Measurements from ENCODE around the gene CD34.
A peak's percentile ranks its signal among the peaks of the same experiment; 100 is the strongest.

CD34 gene

DNA sequence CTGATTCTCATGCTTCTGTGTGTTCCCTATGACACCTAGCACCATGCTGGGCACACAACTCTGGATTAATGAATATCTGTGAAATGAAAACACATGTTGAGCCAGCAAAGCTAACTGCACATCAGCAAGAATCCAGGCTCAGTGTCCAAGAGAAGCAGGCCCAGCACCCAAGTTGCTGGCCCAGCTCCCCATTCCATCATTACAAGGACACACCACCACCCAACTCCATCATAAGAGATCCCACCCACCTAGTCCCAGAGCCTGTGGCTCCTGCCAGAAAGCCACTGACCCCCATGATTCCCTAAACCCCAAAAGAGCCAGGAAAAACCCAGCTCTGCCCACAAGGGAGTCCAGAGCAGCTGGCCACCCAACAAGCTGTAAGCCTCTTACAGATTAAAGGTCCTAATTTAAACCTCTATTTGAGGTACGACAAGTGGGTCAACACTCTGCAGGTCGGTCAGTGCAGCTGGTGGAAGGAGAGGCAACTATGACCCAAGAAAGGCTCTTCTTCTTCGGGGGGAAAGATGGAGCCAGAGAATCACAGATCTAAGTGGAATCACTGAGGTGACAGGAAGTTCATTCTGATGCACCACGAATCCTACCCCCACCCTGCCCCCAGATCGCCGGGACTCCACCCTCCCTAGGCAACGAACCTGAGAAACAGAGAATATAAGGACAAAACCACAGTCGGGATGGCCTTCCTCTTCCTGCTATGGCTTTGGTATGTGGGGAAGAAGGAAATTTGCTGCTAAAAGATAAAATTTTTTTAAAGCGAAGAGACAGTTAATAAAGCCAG is 58.2 kb downstream of the CD34 start:
- peaks cover 8% of the 10 kb centered on the region for H3K36me3 Mint-ChIP-seq (ENCODE audit: low read depth)
- TF ChIP-seq, protein P1, sequence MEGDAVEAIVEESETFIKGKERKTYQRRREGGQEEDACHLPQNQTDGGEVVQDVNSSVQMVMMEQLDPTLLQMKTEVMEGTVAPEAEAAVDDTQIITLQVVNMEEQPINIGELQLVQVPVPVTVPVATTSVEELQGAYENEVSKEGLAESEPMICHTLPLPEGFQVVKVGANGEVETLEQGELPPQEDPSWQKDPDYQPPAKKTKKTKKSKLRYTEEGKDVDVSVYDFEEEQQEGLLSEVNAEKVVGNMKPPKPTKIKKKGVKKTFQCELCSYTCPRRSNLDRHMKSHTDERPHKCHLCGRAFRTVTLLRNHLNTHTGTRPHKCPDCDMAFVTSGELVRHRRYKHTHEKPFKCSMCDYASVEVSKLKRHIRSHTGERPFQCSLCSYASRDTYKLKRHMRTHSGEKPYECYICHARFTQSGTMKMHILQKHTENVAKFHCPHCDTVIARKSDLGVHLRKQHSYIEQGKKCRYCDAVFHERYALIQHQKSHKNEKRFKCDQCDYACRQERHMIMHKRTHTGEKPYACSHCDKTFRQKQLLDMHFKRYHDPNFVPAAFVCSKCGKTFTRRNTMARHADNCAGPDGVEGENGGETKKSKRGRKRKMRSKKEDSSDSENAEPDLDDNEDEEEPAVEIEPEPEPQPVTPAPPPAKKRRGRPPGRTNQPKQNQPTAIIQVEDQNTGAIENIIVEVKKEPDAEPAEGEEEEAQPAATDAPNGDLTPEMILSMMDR (IDR thresholded peaks at IDR 0.05) = no peak
- DNase-seq = no peak
- no peak overlapping the region for H3K27ac Mint-ChIP-seq
- H3K27me3 Mint-ChIP-seq (ENCODE audit: low read depth, poor library complexity) = peaks cover 22% of the 10 kb centered on the region
- H3K9me3 Mint-ChIP-seq = no peaks in the 10 kb centered on the region
- H3K4me3 Mint-ChIP-seq = no peak overlapping the region
- H3K4me1 Mint-ChIP-seq = peaks cover 31% of the 10 kb centered on the region

DNA sequence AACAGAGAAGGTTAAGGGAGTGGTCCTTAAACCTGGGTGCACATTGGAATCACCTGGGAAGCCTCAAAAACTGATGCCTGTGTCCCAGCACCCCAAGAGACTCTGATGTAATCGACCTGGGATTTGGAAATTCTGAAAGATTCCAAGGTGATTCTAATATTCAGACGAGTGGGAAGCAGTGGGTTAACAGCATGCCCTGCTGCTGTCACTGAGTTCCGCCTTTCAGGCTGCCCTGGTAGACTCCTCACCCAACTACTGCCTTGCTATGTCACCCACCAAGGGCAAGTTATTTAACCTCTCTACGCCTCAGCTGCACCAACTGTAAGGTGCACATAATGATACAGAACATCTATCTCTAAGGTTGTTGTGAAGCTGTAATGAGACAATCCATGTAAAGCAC is 59.2 kb downstream of the CD34 start:
- Mint-ChIP-seq H3K36me3 (ENCODE audit: low read depth) (peaks cover 8% of the 10 kb centered on the region), H3K4me3 (no peak overlapping the region), H3K27ac (no peak overlapping the region), H3K9me3 (no peaks in the 10 kb centered on the region), H3K27me3 (ENCODE audit: low read depth, poor library complexity) (peaks cover 22% of the 10 kb centered on the region), H3K4me1 (peaks cover 31% of the 10 kb centered on the region)
- DNase-seq = no peak
- TF ChIP-seq, protein P1 (IDR thresholded peaks at IDR 0.05) = no peak

DNA sequence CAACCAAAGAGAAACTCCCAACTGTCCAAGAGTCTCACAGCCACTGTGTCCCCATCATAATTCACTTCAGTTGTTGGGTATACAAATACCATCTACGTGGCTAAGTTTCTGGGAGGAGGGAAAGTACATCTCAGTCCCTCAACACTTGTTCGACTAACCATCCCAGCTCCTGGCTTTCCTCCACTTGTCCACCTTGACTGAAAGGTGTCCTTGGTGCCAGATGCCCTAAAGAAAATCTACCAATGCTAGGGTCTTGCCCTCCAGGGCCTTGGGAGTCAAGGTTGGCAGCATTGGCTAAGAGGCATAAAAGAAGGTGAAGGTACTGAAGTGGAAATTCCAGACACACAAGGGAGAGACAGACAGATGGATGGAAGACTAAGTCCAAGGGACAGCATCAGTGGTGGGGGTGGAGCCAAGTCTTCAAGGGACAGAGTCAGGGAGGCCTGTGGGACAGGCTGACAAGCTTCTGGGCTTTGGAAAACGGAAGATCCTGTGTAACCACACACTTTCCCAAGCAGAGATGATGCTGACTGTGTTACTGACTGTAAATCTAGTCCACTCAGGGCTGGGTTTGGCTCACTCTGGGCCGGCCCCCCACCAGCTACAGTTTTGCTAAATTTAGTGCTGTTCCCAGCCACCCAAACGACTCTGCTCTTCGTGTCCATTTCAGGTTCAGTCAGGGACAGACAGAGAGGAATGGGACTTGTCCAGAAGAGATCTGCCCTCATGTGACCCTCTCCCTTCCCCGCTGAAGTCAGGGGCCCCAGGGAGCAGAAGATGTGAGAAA is 60.1 kb downstream of the CD34 start:
- H3K27me3 Mint-ChIP-seq (ENCODE audit: low read depth, poor library complexity) = peaks cover 22% of the 10 kb centered on the region
- no peak for DNase-seq
- peaks cover 31% of the 10 kb centered on the region for H3K4me1 Mint-ChIP-seq
- H3K27ac Mint-ChIP-seq = peak overlapping the region; percentile 24
- no peak overlapping the region for H3K4me3 Mint-ChIP-seq
- peaks cover 8% of the 10 kb centered on the region for H3K36me3 Mint-ChIP-seq (ENCODE audit: low read depth)
- H3K9me3 Mint-ChIP-seq = no peaks in the 10 kb centered on the region
- TF ChIP-seq, protein P1 (IDR thresholded peaks at IDR 0.05) = no peak

DNA sequence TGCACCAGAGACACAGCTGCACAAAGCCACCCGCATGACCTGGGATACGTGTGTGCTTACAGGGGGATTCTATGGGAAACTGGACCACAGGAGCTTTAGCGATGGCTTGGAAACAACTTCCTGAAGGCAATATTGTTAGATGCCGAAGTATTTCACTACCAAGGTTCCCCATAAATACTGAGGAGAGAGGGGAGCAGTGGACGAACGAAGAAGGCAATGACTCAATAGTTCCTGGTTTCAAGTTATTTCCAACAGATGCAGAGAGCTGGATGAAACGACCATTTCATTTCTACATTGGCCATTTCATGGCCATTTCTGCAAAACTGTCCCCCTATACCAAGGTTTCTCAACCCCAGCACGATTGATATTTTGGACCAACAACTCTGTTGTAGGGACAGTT is 61.3 kb downstream of the CD34 start:
- no peak overlapping the region for H3K4me3 Mint-ChIP-seq
- no peak overlapping the region for H3K27ac Mint-ChIP-seq
- H3K9me3 Mint-ChIP-seq = no peaks in the 10 kb centered on the region
- H3K4me1 Mint-ChIP-seq = peaks cover 37% of the 10 kb centered on the region
- H3K27me3 Mint-ChIP-seq (ENCODE audit: low read depth, poor library complexity) = peaks cover 22% of the 10 kb centered on the region
- DNase-seq = no peak
- H3K36me3 Mint-ChIP-seq (ENCODE audit: low read depth) = peaks cover 8% of the 10 kb centered on the region
- TF ChIP-seq, protein P1 (IDR thresholded peaks at IDR 0.05) = no peak

DNA sequence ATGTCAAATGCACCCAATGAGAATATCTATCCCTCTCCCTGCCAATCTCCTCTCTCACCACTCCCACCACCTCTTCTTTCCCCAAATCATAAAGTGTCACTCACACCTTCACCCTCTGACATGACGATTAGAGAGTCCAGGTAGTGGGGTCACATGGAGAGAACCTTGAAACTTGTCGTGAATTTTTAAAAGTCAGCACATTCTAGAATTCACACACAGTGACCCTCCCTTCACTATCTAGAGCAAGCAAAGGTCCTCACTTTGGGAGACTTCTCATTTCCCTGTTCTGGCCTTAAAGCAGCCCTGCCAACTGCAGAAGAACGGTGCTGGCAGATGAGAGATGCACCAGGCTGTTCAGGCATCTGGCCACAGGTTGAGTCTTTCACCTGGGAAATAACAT is 61.9 kb downstream of the CD34 start:
- Mint-ChIP-seq H3K27me3 (ENCODE audit: low read depth, poor library complexity) (peaks cover 25% of the 10 kb centered on the region), H3K36me3 (ENCODE audit: low read depth) (peaks cover 8% of the 10 kb centered on the region), H3K9me3 (no peaks in the 10 kb centered on the region), H3K27ac (no peak overlapping the region), H3K4me3 (no peak overlapping the region), H3K4me1 (peaks cover 37% of the 10 kb centered on the region)
- DNase-seq = no peak
- TF ChIP-seq, protein P1 (IDR thresholded peaks at IDR 0.05) = no peak

All from nephron progenitor cell (in vitro differentiated cells).